Heart right ventricle (tissue), 16 donors: ENCODE measurements around the gene PGS1. TPM values are rescaled to one million over a fixed set of nuclear protein-coding genes. Genes with fewer than 3 reads are reported as not detected.

Experiments
- ATAC-seq, 8 donors: fragments of 200-7000 bp; cut with Tn5 transposase; one replicate each; pipeline ENCODE4 v1.9.1; 2020; ENCODE audit warnings: mild to moderate bottlenecking in 8 of 8, moderate library complexity in 8 of 8, moderate number of reproducible peaks in 1 of 8
- DNase-seq, 2 donors: peaks; one replicate each; pipeline ENCODE4 v3.0.0-alpha.2; 2020
- H3K27ac ChIP-seq, 10 donors: fragments of 200-600 bp; sonication (generic) in 2 of 10; one replicate each; pipeline versions ENCODE4 v1.5.0 to v1.8.0; 2020 to 2022; ENCODE audit warnings: mild to moderate bottlenecking in 3 of 10
- H3K27me3 ChIP-seq, 7 donors: fragments of 200-600 bp; one replicate each; pipeline ENCODE4 v1.8.0; 2021 to 2022; ENCODE audit warnings: mild to moderate bottlenecking in 2 of 7
- H3K36me3 ChIP-seq, 9 donors: fragments of 200-600 bp; sonication (generic) in 1 of 9; one replicate each; pipeline versions ENCODE4 v1.5.0 to v1.8.0; 2020 to 2022; ENCODE audit warnings: mild to moderate bottlenecking in 2 of 9
- H3K4me1 ChIP-seq, 9 donors: fragments of 200-600 bp; sonication (generic) in 1 of 9; one replicate each; pipeline versions ENCODE4 v1.5.0 to v1.8.0; 2020 to 2022; ENCODE audit warnings: mild to moderate bottlenecking in 4 of 9
- H3K4me3 ChIP-seq, 10 donors: fragments of 200-600 bp; sonication (generic) in 2 of 10; one replicate each; pipeline versions ENCODE4 v1.5.0 to v1.8.0; 2020 to 2022; ENCODE audit warnings: mild to moderate bottlenecking in 7 of 10, moderate library complexity in 2 of 10
- H3K9me3 ChIP-seq, 11 donors: fragments of 200-600 bp in 10 of 11; sonication (generic) in 2 of 11; one replicate each; pipeline versions ENCODE4 v1.5.0 to v1.8.0; 2013 to 2022; ENCODE audit warnings: mild to moderate bottlenecking in 2 of 11, control low read depth in 1 of 11, moderate library complexity in 1 of 11
- CTCF ChIP-seq, 9 donors: fragments of 200-600 bp; sonication (generic) in 2 of 9; IDR thresholded peaks; one replicate each; pipeline versions ENCODE4 v1.5.0 to v1.8.0; 2021 to 2022; ENCODE audit warnings: antibody characterized with exemption in 9 of 9, mild to moderate bottlenecking in 5 of 9, moderate library complexity in 1 of 9
- WGBS, 2 donors: extraction: QIAGEN DNeasy Blood & Tissue Kit; methylation state at CpG; one replicate each; pipeline ENCODE4 v1.1.7; 2013; ENCODE audit warnings: inconsistent platforms in 1 of 2; 5-methylcytosine and 5-hydroxymethylcytosine counted together
- intact Hi-C, 10 donors: fragments of 100-400 bp; cut with DNase I; formaldehyde crosslinking; loops; one replicate each; pipeline versions ENCODE4 v1.11.1 to v1.14.2; 2022
- polyA plus RNA-seq, 2 donors: library from polyadenylated mRNA; stranded (reverse); fragments of 200-250 nt; gene quantifications; one replicate each; pipeline ENCODE4 v1.2.3, GENCODE V29; 2013
- total RNA-seq, 10 donors: library from RNA; stranded (reverse); fragmentation: NEBNext Ultra II Directional in 3 of 10; extraction: Animal tissue kit (Norgen Biotek cat#: 25700) in 3 of 10; gene quantifications; one replicate each; pipeline versions ENCODE4 v1.2.1 to v1.2.4, GENCODE V29; 2021 to 2023
- donor health status: Arrhythmogenic right ventricular cardiomyopathy.
- donor health status: ischemic (EF 13 %, LVEDD 7.1; RV severe dilation, severe dysfunction).
- donor health status: healthy with polysubstance abuse.
- donor health status: DM: no; HTN: yes; CAD: no.
- donor health status: DM: no; HTN: no; CAD: no.
- donor health status: ischemic (EF 25% LVEDD 6.9; RV normal size, moderate dysfunction).
- donor health status: ischemic (EF 25% LVEDD 5.7; RV mildly dilated, moderate dysfunction).
- donor health status: healthy.
- donor health status: DM: yes; HTN: yes; CAD: no.
- donor health status: Ischemic cardiomyopathy.
- donor health status: ischemic (EF 35%, LVEDD 5.7; RV mildly dilated, moderate dysfunction).
- donor health status: nonischemic (EF 11% LVEDD 7.7; RV severe dilation, severe dysfunction).
- donor health status: DM: yes; HTN: yes; CAD: no.
- donor health status: PGD.
- donor health status: ischemic (EF 29% LVEDD 5.4; RV normal size, mild dysfunction).
- donor health status: nonischemic (EF 23%, LVEDD 6.1; RV moderate dilation, normal function).

PGS1 gene
- total and polyA plus RNA-seq, 12 donors, result 14.7 to 28.4 (median 18.2) TPM

GRCh38 chr17:78417531-78417909, 39.1 kb downstream of the PGS1 start:
- Histone ChIP-seq H3K9me3 (no peaks in the 10 kb centered on the region), H3K4me1 (peaks cover 43 to 100% (median 93%) of the 10 kb centered on the region in 9 donors), H3K27ac (peak overlapping the region; percentile 69 to 98 (median 86)), H3K4me3 (peak overlapping the region in 1 of 10 donors; percentile 37), H3K36me3 (peaks cover 0 to 69% (median 6%) of the 10 kb centered on the region in 9 donors), H3K27me3 (no peaks in the 10 kb centered on the region)
- intact Hi-C loops, result loop anchor here in 1 of 10 donors (5.0 kb wide), 1 partner anchor 35 kb away; no protein-coding TSS in a partner anchor
- ATAC-seq, result no peak
- DNase-seq, result no peak
- no peak for TF ChIP-seq CTCF (IDR thresholded peaks at IDR 0.05)
- WGBS, 2 donors, result 89 to 91% methylated on average over 13 of the region's 13 CpGs

- H3K4me3 ChIP-seq, result no peak overlapping the region
- H3K9me3 ChIP-seq, result no peaks in the 10 kb centered on the region
- no peak for TF ChIP-seq CTCF (IDR thresholded peaks at IDR 0.05)
- peak overlapping the region in 7 of 10 donors; percentile 84 to 98 (median 88) for H3K27ac ChIP-seq
- no peak for DNase-seq
- intact Hi-C loops, result loop anchor here in 1 of 10 donors (5.0 kb wide), 1 partner anchor 36 kb away; no protein-coding TSS in a partner anchor
- 75 to 79% methylated on average over 12 of the region's 12 CpGs for WGBS, 2 donors
- peaks cover 0 to 76% (median 10%) of the 10 kb centered on the region in 9 donors for H3K36me3 ChIP-seq
- ATAC-seq, result no peak
- peaks cover 33 to 92% (median 83%) of the 10 kb centered on the region in 9 donors for H3K4me1 ChIP-seq
- no peaks in the 10 kb centered on the region for H3K27me3 ChIP-seq
These were observed 40.0 kb downstream of the PGS1 start for GRCh38 chr17:78418326-78419026.

- no peak for TF ChIP-seq CTCF (IDR thresholded peaks at IDR 0.05)
- H3K9me3 ChIP-seq, result no peaks in the 10 kb centered on the region
- peak overlapping the region in 2 of 10 donors; percentile 3 to 23 for H3K4me3 ChIP-seq
- intact Hi-C loops, result loop anchor here in 8 of 10 donors (2.0 to 5.0 kb wide), 9 partner anchors 38 to 308 kb away; partner anchors contain the start of gene SOCS3 (in 3 of the 8)
- ATAC-seq, result peak in 4 of 8 donors; percentile 22 to 40 (median 27)
- peak in 1 of 2 donors; percentile 47 for DNase-seq
- peaks cover 0 to 87% (median 23%) of the 10 kb centered on the region in 9 donors for H3K36me3 ChIP-seq
- 57 to 66% methylated on average over 22 of the region's 22 CpGs for WGBS, 2 donors
- H3K4me1 ChIP-seq, result peaks cover 28 to 75% (median 66%) of the 10 kb centered on the region in 9 donors
- no peaks in the 10 kb centered on the region for H3K27me3 ChIP-seq
- peak overlapping the region in 9 of 10 donors; percentile 36 to 98 (median 69) for H3K27ac ChIP-seq
These were observed 41.7 kb downstream of the PGS1 start for GRCh38 chr17:78419970-78420815.

- Histone ChIP-seq H3K9me3 (no peaks in the 10 kb centered on the region), H3K27me3 (no peaks in the 10 kb centered on the region), H3K27ac (peak overlapping the region in 7 of 10 donors; percentile 25 to 98 (median 61)), H3K4me3 (no peak overlapping the region), H3K36me3 (peaks cover 0 to 87% (median 30%) of the 10 kb centered on the region in 9 donors), H3K4me1 (peaks cover 23 to 67% (median 57%) of the 10 kb centered on the region in 9 donors)
- no peak for TF ChIP-seq CTCF (IDR thresholded peaks at IDR 0.05)
- intact Hi-C loops, result loop anchor here in 8 of 10 donors (1.0 to 5.0 kb wide), 10 partner anchors 58 to 309 kb away; partner anchors contain the start of gene SOCS3 (in 4 of the 8)
- ATAC-seq, result no peak
- 83 to 95% methylated on average over 6 of the region's 6 CpGs for WGBS, 2 donors
- no peak for DNase-seq
These were observed 42.7 kb downstream of the PGS1 start for GRCh38 chr17:78421084-78421533.
